ENCODE results near the gene EXOC3.

Gene EXOC3

DNA sequence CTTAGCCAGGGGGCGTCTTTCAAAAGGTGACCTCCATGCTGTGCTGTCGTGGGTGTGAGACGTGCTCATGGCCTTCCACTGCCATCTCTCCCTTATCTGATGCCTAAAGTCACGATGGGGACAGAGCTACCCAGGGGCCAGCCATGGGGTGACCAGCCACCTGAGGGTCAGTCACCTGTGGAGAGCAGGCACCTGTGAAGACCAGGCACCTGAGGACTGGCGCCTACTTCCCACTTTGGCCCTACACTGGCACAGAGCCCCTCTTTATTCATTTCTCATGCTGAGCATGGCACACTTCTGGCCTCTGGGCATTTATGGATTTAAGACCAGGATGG is 6.4 kb upstream of the EXOC3 start:
- in situ Hi-C loops (cut with HindIII; ENCODE audit: low sequenced_read_pairs): no loop called here

DNA sequence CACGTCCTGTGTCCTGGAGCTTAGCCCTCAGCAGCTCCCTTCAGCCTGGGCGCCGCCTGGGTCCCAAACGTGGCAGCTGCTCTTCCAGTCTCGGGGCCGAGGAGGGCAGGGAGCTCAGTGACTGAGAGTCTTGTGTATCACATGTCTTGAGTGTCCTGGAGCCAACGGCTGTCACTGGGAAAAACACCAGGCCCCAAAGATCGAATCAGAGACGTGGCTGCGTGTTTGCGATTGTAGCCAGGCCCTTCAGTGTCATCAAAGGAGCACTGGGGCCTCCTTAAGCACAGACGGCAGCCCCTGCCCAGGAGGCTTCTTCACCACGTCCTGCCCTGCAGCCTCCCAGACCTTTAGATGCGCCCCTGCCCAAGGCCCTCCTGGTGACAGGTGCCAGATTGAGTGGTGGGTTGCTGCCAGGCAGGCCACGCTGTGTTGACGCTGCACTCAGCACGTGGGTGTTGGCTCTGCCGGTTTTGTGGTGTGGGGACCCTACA is 5.7 kb upstream of the EXOC3 start:
- in situ Hi-C loops (cut with HindIII; ENCODE audit: low sequenced_read_pairs): no loop called here

DNA sequence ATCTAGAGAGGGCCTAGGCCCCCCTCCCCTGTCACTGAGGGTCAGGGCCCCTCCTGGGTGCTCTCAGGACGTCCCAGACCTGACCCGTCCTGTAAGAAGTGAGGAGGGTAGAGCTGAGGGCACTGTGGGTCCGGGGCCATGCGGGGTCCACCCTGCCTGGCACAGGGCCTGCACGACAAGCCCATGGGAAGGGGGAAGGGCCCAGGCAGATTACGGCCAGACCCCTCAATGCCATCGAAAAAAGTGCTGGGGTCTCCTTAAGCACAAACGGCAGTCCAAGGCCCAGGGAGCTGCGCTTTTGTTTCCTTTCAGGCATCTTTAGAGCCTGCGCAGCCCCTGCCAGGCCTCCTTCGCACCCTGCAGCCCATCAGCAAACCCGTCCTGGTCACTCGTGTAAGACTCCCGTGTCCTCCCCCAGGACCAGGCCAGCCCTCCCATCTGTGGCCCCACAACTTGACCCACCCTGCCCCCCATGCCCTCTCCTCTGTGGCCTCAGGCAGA is 4.4 kb upstream of the EXOC3 start:
- in situ Hi-C loops (cut with HindIII; ENCODE audit: low sequenced_read_pairs): no loop called here

DNA sequence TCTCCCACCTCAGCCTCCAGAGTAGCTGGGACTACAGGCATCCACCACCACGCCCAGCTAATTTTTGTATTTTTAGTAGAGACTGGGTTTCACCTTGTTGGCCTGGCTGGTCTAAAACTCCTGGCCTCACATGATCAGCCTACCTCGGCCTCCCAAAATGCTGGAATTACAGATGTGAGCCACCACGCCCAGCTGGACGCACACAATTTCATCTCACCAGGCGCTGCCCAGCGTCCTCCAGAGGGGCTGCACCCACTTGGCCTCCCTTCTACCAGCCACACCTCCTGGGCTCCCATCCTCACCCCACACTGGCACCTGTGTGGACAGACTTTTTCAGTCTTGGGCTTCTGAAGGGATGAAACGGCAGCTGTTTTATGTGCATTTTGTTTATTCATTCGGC is 3.8 kb upstream of the EXOC3 start:
- in situ Hi-C loops (cut with HindIII; ENCODE audit: low sequenced_read_pairs): no loop called here

DNA sequence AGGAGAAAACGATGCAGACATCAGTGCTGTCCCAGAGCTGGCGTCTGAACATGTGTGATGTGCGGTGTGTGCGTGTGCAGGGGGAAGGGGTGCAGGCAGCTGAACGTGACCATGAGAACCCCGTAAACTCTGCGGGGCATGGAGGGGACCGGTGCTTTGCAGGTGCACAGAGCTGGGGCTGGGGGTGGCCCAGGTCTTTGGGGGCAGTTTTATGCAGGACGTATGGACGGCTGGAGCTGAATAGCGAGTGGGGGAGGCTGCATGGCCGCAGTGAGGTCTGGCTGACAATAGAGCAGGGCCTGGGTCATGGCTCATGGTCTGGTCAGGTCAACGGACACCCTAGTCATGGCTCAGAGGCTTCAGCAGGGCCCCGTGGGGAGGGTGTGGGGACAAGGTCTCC is 3.3 kb upstream of the EXOC3 start:
- in situ Hi-C loops (cut with HindIII; ENCODE audit: low sequenced_read_pairs): loop anchor here (5.0 kb wide), 1 partner anchor 63 kb away; no protein-coding TSS in a partner anchor

DNA sequence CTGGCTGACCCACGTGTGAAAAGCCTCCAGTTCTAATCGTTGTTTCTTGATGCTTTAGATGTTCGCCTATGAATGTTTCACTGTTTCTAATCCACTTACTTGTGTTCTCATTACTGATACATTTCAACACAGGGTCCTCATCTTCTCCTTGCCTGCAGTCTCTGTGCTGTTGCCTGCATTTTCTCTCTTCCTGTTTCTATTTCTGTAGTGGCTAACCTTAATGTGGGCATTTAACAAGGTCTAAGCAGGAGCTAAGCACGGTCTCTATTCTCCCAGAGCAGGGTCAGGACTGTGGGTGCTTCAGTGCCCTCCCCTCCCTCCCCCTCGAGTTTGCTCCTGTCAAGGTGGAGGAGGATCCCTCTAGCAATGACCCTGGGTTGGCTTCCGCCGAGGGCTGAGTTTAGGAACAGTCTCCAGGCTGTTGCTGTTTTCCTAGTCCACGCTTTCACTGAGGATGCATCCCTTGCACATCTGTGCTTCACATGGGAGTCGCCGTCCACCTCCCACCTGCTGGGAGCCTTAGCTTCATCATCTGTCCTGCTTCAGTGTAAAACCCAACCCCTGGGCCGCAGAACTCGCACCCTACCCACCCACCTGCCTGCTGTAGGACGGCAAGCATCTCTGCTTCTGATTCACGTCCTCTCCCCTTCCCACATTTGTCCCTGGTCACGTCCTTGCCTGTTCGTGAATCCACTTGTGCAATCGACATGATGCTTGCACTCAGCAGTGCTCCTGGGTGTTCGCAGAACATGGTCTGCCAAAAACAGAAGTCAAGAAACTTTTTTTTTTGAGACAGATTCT is 2.4 kb upstream of the EXOC3 start:
- in situ Hi-C loops (cut with HindIII; ENCODE audit: low sequenced_read_pairs): loop anchor here (5.0 kb wide), 1 partner anchor 62 kb away; no protein-coding TSS in a partner anchor

DNA sequence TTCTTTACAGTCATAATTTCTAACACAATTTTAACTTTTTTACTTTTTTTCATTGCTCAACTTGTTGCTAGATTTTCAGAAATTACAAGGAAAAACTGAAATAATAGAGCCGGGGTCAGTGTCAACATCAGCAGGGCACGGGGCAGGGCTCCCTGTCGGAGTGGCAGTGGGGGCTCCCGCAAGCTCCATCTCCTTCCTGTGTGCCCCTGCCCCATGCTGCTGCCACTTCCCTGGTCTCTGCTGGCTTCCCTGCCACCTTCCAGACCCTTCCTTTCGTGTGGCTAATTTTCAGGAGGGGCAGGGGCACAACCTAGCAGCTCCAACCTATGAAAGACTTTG is 1.0 kb upstream of the EXOC3 start:
- in situ Hi-C loops (cut with HindIII; ENCODE audit: low sequenced_read_pairs): loop anchor here (5.0 kb wide), 1 partner anchor 60 kb away; no protein-coding TSS in a partner anchor

DNA sequence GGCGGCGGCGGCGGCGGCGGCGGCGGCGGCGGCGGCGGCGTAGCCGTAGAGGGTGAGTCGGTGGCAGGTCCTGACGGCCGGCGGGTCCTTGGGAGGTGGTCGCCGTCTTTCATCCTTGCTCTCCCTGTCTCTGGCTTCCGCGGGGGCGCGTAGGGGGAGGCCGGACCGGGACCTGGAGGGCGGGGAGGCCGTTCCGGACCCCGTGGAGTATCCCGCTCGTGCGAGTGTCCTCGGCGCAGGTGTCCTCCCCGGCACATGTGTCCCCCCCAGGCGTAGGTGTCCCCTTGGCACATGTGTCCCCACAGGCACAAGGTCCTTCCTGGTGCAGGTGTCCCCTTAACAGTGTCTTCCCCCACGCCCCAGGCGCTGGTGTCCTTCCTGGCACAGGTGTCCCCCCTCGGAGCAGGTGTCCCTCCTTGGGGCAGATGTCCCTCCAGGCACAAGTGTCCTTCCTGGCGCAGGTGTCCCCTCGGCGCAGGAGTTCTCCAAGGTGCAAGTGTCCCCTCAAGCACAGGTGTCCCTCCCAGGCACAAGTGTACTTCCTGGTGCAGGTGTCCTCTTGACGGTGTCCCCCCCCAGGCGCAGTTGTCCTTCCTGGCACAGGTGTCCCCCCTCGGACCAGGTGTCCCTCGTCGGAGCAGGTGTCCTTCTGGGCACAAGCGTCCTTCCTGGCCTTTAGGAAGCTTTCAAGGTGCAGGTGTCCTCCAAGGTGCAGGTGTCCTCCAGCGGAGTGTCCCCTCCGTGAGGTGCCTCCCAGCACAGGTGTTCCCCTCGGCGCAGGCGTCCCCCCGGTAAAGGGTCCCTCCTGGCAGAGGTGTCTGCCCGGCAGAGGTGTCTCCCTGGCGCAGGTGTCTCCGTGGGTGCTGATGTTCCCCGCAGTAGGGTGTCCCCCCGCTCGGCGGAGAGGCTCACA is 519 bp downstream of the EXOC3 start:
- in situ Hi-C loops (cut with HindIII; ENCODE audit: low sequenced_read_pairs): loop anchor here (5.0 kb wide), 1 partner anchor 59 kb away; no protein-coding TSS in a partner anchor

DNA sequence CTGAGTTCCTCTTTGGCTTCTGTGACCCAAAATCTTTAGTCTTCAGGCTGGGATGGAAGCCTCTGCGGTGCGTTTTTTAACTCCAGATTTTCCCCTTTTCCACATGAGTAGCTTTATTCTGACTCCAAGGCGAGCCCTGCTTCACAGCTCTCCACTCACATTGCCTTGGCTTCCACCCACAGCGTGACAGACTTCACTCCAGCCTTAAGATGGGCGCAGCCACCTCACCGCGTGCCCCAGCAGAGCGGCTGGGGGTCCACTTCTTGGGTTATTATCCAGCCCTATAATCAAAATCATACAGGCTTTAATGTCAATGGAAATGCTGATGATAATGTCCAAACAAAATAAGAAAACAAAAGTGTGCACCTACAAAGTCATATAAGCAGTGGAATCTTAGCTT is 1.2 kb downstream of the EXOC3 start:
- in situ Hi-C loops (cut with HindIII; ENCODE audit: low sequenced_read_pairs): loop anchor here (5.0 kb wide), 1 partner anchor 58 kb away; no protein-coding TSS in a partner anchor

DNA sequence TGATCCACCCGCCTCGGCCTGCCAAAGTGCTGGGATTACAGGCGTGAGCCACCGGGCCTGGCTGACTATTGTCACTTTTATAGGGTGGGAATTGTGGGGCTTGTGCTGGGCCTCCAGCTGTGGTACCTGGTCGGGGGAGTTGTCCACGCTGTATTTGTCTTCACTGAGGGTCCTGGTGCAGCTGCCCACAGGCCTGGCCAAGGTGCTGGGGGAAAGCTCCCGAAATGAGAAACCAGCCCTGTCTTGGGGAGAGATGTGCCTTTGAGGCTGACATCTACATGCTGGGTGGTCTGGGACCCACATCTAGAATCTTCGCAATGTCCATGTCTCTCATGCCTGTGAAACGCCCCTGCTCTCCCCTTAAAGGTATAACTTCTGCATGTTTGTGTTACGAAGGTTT is 2.6 kb downstream of the EXOC3 start:
- in situ Hi-C loops (cut with HindIII; ENCODE audit: low sequenced_read_pairs): no loop called here

DNA sequence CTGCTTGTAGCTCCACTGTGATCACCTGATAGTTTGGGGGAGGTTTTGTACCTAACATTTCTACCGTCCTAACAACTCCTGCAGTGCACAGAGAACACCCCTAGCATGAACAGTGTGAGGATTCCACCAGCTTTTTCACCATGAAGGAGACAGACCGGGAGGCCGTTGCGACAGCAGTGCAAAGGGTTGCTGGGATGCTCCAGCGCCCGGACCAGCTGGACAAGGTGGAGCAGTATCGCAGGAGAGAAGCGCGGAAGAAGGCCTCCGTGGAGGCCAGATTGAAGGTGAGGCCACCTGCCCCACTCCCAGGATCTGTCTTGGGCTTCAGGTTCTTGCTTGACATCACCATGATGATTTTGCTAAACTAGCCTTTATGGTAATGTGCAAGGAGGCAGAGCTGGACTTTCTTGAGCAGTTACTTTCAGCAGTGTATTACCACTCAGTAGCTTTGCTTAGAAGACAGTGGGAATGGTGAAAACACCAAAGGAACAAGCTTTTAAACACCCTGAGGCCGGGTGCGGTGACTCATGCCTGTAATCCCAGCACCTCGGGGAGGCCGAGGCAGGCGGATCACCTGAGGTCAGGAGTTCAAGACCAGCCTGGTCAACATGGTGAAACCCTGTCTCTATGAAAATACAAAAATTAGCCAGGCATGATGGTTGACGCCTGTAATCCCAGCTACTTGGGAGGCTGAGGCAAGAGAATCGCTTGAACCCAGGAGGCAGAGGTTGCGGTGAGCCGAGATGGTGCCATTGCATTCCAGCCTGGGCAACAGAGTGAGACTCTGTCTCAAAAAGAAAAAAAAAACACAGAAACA is 3.3 kb downstream of the EXOC3 start:
- in situ Hi-C loops (cut with HindIII; ENCODE audit: low sequenced_read_pairs): no loop called here

DNA sequence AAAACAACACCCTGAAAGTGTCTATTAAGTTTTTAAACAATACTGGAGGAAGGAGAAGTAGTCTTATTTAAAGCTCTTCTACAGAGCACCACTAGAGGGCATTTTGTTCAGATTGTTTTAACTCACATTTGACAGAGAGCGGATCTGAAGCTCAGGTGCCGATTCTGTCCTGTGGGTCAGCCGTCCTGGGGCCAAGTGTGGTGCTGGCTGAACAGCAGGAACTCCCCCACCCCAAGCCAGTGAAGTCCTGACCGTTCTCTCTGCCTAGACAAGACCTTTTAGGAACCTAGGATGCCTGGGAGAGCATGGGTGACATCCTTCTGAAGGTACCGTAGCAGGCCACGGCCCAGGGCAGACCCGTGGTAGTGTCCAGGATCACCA is 3.9 kb downstream of the EXOC3 start:
- in situ Hi-C loops (cut with HindIII; ENCODE audit: low sequenced_read_pairs): no loop called here

DNA sequence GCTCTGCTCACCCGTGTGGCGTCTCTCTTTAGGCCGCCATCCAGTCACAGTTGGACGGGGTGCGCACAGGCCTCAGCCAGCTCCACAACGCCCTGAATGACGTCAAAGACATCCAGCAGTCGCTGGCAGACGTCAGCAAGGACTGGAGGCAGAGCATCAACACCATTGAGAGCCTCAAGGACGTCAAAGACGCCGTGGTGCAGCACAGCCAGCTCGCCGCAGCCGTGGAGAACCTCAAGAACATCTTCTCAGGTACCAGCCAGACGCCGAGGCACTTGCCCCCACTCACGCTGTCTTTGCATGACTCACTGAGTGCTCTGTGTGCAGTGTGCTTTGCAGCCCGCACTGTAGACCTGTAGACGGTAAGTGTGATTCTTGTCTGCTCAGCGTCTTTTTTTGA is 4.5 kb downstream of the EXOC3 start:
- in situ Hi-C loops (cut with HindIII; ENCODE audit: low sequenced_read_pairs): no loop called here

DNA sequence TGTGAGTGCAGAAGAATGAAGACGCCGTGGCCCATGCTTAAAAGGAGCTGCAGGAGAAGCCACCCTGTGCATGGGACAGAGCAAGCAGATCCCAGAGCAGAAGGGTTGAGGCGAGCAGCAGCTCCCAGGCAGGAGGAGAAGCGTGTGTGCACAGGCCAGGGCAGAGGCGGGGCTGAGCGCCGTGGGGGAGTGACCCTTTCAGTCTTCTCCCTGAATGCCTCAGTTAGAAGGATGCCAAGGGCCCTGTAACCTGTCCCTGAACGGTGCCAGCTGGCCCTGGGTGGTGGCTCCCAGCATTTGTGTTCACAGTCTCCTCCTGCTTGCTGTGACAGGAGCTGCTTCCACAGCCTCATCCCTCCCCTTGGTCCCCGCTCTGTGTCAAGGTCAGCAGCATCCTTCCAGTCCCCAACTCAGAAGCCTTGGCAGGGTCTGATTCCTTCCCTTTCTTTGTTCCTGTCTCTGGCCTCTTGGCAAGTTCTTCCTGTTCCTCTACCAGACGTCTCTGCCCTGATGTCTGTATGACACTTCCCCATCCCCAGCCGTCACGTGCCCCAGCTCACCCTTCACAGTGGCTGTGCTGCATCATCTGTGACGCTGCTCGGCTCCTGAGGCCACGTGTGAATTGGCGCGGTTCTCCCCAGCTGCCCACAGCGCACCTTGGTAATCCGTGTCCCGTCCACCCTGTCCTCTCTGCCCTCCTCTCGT is 5.2 kb downstream of the EXOC3 start:
- in situ Hi-C loops (cut with HindIII; ENCODE audit: low sequenced_read_pairs): no loop called here

DNA sequence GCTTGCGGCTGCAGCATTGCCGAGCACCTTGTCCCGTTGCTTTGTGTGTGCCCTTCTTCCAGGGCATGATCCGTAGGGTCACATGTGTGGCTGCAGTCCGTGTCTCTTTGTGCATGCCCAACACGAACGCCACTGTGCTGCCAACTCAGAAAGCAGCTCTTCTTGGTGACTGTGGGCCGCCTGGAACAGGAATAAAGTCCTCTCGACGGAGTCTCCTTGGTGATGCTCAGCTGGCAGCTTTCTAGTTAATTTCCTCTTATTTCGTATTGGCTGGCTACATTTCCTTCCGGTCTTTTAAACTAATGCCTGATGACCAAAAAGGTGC is 5.8 kb downstream of the EXOC3 start:
- in situ Hi-C loops (cut with HindIII; ENCODE audit: low sequenced_read_pairs): no loop called here

DNA sequence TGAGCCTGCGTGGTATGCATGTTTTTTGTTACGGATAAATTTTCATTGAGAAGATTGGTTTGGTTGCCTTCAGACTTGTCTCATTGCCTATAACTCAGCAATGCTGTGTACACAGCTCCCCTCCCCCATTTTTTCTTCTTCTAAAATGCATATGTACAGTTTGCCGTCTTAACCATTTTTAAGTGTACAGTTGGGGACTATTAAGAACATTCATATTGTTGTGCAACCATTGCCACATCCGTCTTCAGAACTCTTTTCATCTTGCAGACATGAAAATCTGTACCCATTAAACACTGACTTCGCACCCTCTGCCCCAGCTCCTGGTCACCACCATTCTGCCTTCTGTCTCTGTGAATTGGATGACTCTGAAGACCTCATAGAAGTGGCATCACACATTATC is 6.2 kb downstream of the EXOC3 start:
- in situ Hi-C loops (cut with HindIII; ENCODE audit: low sequenced_read_pairs): no loop called here

DNA sequence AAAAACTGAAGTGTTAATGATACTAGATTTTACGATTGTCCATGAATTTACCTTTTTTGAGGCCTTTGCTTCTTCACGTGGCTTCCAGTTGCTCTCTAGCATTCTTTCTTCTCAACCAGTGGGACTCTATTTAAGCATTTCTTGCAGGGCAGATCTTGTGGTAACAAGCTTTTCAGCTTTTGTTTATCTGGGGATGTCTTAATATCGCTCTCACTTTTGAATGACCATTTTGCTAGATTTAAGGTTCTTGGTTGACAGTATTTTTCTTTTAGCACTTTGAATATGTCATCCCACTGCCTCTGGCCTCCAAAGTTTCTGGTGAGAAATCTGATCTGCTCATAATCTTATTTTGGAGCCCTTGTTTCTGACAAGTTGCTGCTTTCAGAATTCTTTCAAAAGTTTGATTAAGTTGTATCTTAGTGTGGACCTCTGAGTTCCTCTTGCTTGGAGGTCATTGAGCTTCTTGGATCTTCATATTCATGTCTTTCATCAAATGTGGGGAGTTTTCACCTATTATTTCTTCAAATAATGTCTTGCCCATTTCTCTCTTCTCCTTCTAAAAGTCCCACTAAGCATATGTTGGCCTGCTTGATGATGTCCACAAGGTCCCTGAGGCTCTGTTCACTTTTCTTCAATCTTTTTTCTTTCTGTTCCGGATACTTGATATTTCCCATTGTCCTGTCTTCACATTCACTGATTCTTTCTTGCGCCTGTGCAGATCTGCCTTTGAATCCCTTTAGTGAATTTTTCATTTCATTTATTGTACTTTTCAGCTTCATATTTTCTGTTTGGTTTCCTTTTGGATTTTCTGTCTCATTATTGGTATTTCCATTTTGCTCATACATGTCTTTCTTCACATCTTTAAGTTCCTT is 8.8 kb downstream of the EXOC3 start:
- in situ Hi-C loops (cut with HindIII; ENCODE audit: low sequenced_read_pairs): no loop called here

DNA sequence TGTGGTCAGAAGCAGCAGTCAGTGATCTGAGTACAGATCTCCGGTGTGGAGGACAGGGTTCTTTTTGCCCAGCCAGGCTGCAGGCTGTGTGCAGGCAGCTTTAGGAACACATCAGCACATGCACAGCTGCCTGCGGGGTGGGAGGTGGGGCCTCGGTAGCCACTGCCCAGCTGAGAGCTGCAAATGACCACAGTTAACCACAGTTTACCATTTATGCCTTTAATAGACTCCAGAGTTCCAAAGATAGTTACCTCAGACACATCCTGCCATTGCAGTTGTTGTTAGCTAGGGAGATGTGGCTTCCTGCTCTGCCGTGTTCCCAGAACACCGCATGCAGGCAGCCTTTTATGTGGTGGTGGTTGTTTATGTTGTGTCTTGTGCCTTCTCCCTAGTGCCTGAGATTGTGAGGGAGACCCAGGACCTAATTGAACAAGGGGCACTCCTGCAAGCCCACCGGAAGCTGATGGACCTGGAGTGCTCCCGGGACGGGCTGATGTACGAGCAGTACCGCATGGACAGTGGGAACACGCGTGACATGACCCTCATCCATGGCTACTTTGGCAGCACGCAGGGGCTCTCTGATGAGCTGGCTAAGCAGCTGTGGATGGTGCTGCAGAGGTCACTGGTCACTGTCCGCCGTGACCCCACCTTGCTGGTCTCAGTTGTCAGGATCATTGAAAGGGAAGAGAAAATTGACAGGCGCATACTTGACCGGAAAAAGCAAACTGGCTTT is 10.2 kb downstream of the EXOC3 start:
- in situ Hi-C loops (cut with HindIII; ENCODE audit: low sequenced_read_pairs): no loop called here

Data from endothelial cell of hepatic sinusoid (primary cell).